K562 (cell line): ENCODE data around the gene CD34. TPM values are rescaled to one million over a fixed set of nuclear protein-coding genes. Genes with fewer than 3 reads are reported as not detected.

ENCODE experiments used
- ATAC-seq: fragments of 200-7000 bp; cut with Tn5 transposase; 3 replicates; pipeline ENCODE4 v1.9.1; 2020; ENCODE audit warnings: moderate library complexity
- BruUV-seq: library from RNA; stranded (reverse); fragments of 400-500 nt; replicated peaks from 2 replicates; lab custom pipeline; 2021; lab: Mats Ljungman, UMichigan
- CTCF ChIA-PET: fragments of 300-600 bp; formaldehyde crosslinking; extraction: SDS; loops from one replicate; lab custom pipeline; 2021; ENCODE audit warnings: low intra/inter-chr PET ratio; lab: Yijun Ruan, JAX
- POLR2A ChIA-PET: fragments of 300-600, 350-650 bp; sonication (Branson Sonifier 250); formaldehyde crosslinking; extraction: SDS; loops from one replicate; lab custom pipeline; 2021; ENCODE audit warnings: antibody characterized with exemption, inconsistent platforms; lab: Yijun Ruan, JAX
- DNase-seq, 4 experiments: peaks; one replicate each; pipeline versions ENCODE4 v3.0.0 to v3.0.0-alpha.2; 2011 to 2018; ENCODE audit warnings: low spot score in 3 of 4, mixed read lengths in 3 of 4; ENCODE audit errors: extremely low read depth in 1 of 4
- FAIRE-seq: peaks from 2 replicates; lab custom pipeline; 2011; peaks lifted over from hg19 to GRCh38; lab: Jason Lieb, UNC
- H2AFZ ChIP-seq: 2 replicates; pipeline ENCODE4 v1.6.0; 2011; ENCODE audit warnings: low read depth, low read length, control low read depth, inconsistent platforms
- H3K27ac ChIP-seq: fragments of 200-600 bp; 3 replicates; pipeline ENCODE4 v1.8.0; 2011; ENCODE audit warnings: low read depth, mild to moderate bottlenecking, control low read depth, inconsistent platforms, low read length, moderate library complexity, mixed read lengths; ENCODE audit errors: extremely low read depth
- H3K27me3 ChIP-seq, 2 experiments: fragments of 300-600 bp in 1 of 2; 2 replicates in 1 of 2; 3 replicates in 1 of 2; pipeline versions ENCODE4 v1.6.0 to v1.8.0; 2011; ENCODE audit warnings: inconsistent platforms in 2 of 2, low read length in 2 of 2, mild to moderate bottlenecking in 1 of 2, mixed read lengths in 1 of 2, moderate library complexity in 1 of 2; ENCODE audit not compliant: control insufficient read depth in 2 of 2, insufficient read depth in 2 of 2
- H3K36me3 ChIP-seq: fragments of 300-600 bp; 3 replicates; pipeline ENCODE4 v1.8.0; 2011; ENCODE audit warnings: mild to moderate bottlenecking, low read length, inconsistent platforms; ENCODE audit not compliant: control insufficient read depth, insufficient read depth
- H3K4me1 ChIP-seq, 2 experiments: fragments of 200-600 bp in 1 of 2; replicated peaks in 1 of 2; 2 replicates in 1 of 2; 3 replicates in 1 of 2; pipeline versions ENCODE4 v1.5.1 to v1.8.0; 2011; ENCODE audit warnings: inconsistent platforms in 2 of 2, low read length in 2 of 2, mild to moderate bottlenecking in 1 of 2, mixed read lengths in 1 of 2, moderate library complexity in 1 of 2; ENCODE audit not compliant: control insufficient read depth in 2 of 2, insufficient read depth in 2 of 2
- H3K4me2 ChIP-seq: 2 replicates; pipeline ENCODE4 v1.6.1; 2011; ENCODE audit warnings: low read length, control low read depth, inconsistent platforms, mixed read lengths; ENCODE audit not compliant: insufficient read depth
- H3K4me3 ChIP-seq: fragments of 200-600 bp; sonication (generic), shearing (Covaris generic); 2 replicates; pipeline ENCODE4 v1.5.1; 2016; ENCODE audit warnings: control low read depth, inconsistent platforms
- H3K79me2 ChIP-seq: fragments of 200-600 bp; 3 replicates; pipeline ENCODE4 v1.8.0; 2011; ENCODE audit warnings: low read length, inconsistent platforms; ENCODE audit not compliant: control insufficient read depth, insufficient read depth
- H3K9ac ChIP-seq, 2 experiments: 2 replicates each; pipeline versions ENCODE4 v1.6.0 to v1.6.1; 2011; ENCODE audit warnings: low read depth in 2 of 2, low read length in 2 of 2, control low read depth in 1 of 2, inconsistent platforms in 1 of 2, mild to moderate bottlenecking in 1 of 2, mixed read lengths in 1 of 2; ENCODE audit not compliant: insufficient read depth in 1 of 2
- H3K9me1 ChIP-seq: one replicate; pipeline ENCODE4 v1.6.0; 2011; ENCODE audit warnings: inconsistent platforms, mild to moderate bottlenecking, low read length, moderate library complexity; ENCODE audit not compliant: control insufficient read depth, insufficient read depth
- H3K9me3 ChIP-seq: replicated peaks from 2 replicates; pipeline ENCODE4 v1.5.1; 2011; ENCODE audit warnings: low read depth, low read length, inconsistent platforms; ENCODE audit not compliant: control insufficient read depth, insufficient read depth
- H4K20me1 ChIP-seq: replicated peaks from 2 replicates; pipeline ENCODE4 v1.6.1; 2011; ENCODE audit warnings: low read length, inconsistent platforms, mixed read lengths; ENCODE audit not compliant: control insufficient read depth, insufficient read depth
- BCL6 ChIP-seq: fragments of 250-450 bp; sonication (Bioruptor Pico); IDR thresholded peaks from 2 replicates; pipeline ENCODE4 v1.4.0; 2020
- BMI1 ChIP-seq: fragments of 150-350 bp; IDR thresholded peaks from 2 replicates; pipeline ENCODE4 v1.6.1; 2014; ENCODE audit warnings: low read length
- FOXJ2 ChIP-seq: fragments of 200-800 bp; sonication (Bioruptor generic); IDR thresholded peaks from 2 replicates; pipeline ENCODE4 v1.6.1; 2016; ENCODE audit warnings: missing genetic modification characterization, missing compliant biosample characterization
- JUNB ChIP-seq: fragments of 450-650 bp; formaldehyde crosslinking; conservative IDR thresholded peaks from 2 replicates; pipeline ENCODE4 v1.4.0; 2020; ENCODE audit warnings: mild to moderate bottlenecking
- PHB2 ChIP-seq: fragments of 450-650 bp; IDR thresholded peaks from 2 replicates; pipeline ENCODE4 v1.6.1; 2017; ENCODE audit warnings: low read depth
- PHF20 ChIP-seq: fragments of 450-650 bp; IDR thresholded peaks from 2 replicates; pipeline ENCODE4 v1.6.1; 2018; ENCODE audit not compliant: partially characterized antibody
- POLR2AphosphoS5 ChIP-seq: IDR thresholded peaks from 2 replicates; pipeline ENCODE4 v1.6.1; 2011; ENCODE audit warnings: mild to moderate bottlenecking, low read depth, low read length, moderate library complexity; ENCODE audit not compliant: control insufficient read depth, insufficient read depth
- U2AF2 ChIP-seq: fragments of 200-400 bp; formaldehyde crosslinking; optimal IDR thresholded peaks from 2 replicates; pipeline ENCODE3; 2017; ENCODE audit warnings: low read depth, mild to moderate bottlenecking, low read length
- WGBS: fragments of 100-300 bp; shearing (Covaris generic); methylation state at CpG from one replicate; pipeline ENCODE4 v1.1.6; 2016; ENCODE audit warnings: low coverage, mixed read lengths; ENCODE audit not compliant: insufficient coverage; ENCODE audit errors: missing lambda C conversion rate; 5-methylcytosine and 5-hydroxymethylcytosine counted together
- in situ Hi-C: fragments of 300-500 bp; cut with MboI; formaldehyde crosslinking; loops from 4 replicates; pipeline ENCODE4 v1.15.0; 2018; ENCODE audit warnings: inconsistent platforms, mixed read lengths
- intact Hi-C: fragments of 100-400 bp; cut with micrococcal nuclease; formaldehyde crosslinking; loops from 2 replicates; pipeline ENCODE4 v1.14.2; 2022
- polyA plus RNA-seq, 8 experiments: library from polyadenylated mRNA; depleted of rRNA in 4 of 8; stranded (reverse) in 5 of 8; unstranded in 3 of 8; fragments of >200 nt; fragmentation: Nextera tagmentation in 2 of 8; fragmentation: Illumina TruSeq in 1 of 8; extraction: Ambion mirVana in 2 of 8; extraction: Trizol in 1 of 8; gene quantifications; 2 replicates each; pipeline versions ENCODE4 v1.2.1 to v1.2.3, GENCODE V29; 2011 to 2014; ENCODE audit warnings: inconsistent platforms in 1 of 8, missing spikeins in 1 of 8
- total RNA-seq, 7 experiments: library from RNA; depleted of rRNA in 6 of 7; stranded (reverse); fragments of >200 nt in 6 of 7; fragmentation: Illumina TruSeq in 2 of 7; extraction: Trizol in 2 of 7; gene quantifications; 2 replicates each; pipeline versions ENCODE4 v1.2.1 to v1.2.3, GENCODE V29; 2011 to 2021; ENCODE audit warnings: low replicate concordance in 1 of 7
- TF ChIP-seq, protein P1 (sequence below): IDR thresholded peaks from 2 replicates; pipeline ENCODE4 v1.6.1; 2016; ENCODE audit warnings: missing genetic modification characterization, missing compliant biosample characterization

The CD34 gene
- total and polyA plus RNA-seq, 9 of the 15 experiments (the other 6 are each of a cell fraction or from before 2014, with no cell fraction given), result not detected

GRCh38 chr1:207909687-207910086 is 1.2 kb downstream of the CD34 start:
- no peak for FAIRE-seq
- peaks cover 6 to 7% of the 10 kb centered on the region in 2 experiments; a peak in 3 of 5 replicates for H3K4me1 ChIP-seq
- in situ Hi-C loops, result no loop called here
- WGBS, result 46% methylated on average over 4 of the region's 4 CpGs
- intact Hi-C loops, result loop anchor here (10.0 kb wide), 1 partner anchor 325 kb away; no protein-coding TSS in a partner anchor
- 0 out of 5 replicates have a peak, but pooled peaks cover 2 to 12% of the 10 kb centered on the region in 2 experiments for H3K27me3 ChIP-seq
- no peak overlapping the region for H3K4me2 ChIP-seq
- H3K27ac ChIP-seq, result no peak overlapping the region
- no peak overlapping the region for H2AFZ ChIP-seq
- POLR2A ChIA-PET, result interaction anchor here (0.6 to 1.2 kb wide), 2 partner anchors 14 to 21 kb away, joined by 3 to 4 read pairs; no protein-coding TSS in a partner anchor
- no TSS peak for BruUV-seq
- no peaks in the 10 kb centered on the region for H3K9me1 ChIP-seq
- no peak for ATAC-seq
- TF ChIP-seq PHB2 (no peak), U2AF2 (no peak), JUNB (no peak), BMI1 (no peak), POLR2AphosphoS5 (no peak), BCL6 (CRISPR knock-in tag) (no peak), FOXJ2 (tag) (no peak), PHF20 (no peak)
- TF ChIP-seq, protein P1, sequence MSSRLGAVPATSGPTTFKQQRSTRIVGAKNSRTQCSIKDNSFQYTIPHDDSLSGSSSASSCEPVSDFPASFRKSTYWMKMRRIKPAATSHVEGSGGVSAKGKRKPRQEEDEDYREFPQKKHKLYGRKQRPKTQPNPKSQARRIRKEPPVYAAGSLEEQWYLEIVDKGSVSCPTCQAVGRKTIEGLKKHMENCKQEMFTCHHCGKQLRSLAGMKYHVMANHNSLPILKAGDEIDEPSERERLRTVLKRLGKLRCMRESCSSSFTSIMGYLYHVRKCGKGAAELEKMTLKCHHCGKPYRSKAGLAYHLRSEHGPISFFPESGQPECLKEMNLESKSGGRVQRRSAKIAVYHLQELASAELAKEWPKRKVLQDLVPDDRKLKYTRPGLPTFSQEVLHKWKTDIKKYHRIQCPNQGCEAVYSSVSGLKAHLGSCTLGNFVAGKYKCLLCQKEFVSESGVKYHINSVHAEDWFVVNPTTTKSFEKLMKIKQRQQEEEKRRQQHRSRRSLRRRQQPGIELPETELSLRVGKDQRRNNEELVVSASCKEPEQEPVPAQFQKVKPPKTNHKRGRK (tag), result no peak
- H3K9me3 ChIP-seq, result no peaks in the 10 kb centered on the region
- no peak overlapping the region for H3K4me3 ChIP-seq
- no peaks in the 10 kb centered on the region for H3K36me3 ChIP-seq
- no peaks in the 10 kb centered on the region for H4K20me1 ChIP-seq
- DNase-seq, result no peak
- no peaks in the 10 kb centered on the region for H3K79me2 ChIP-seq
- no peak overlapping the region for H3K9ac ChIP-seq
- CTCF ChIA-PET, result interaction anchor here (2.1 kb wide), 1 partner anchor 54 kb away, joined by 18 read pairs; no protein-coding TSS in a partner anchor
